Progenitor cell of endocrine pancreas (in vitro differentiated cells): ENCODE data around the gene CDH13. TPM values are rescaled to one million over a fixed set of nuclear protein-coding genes. Genes with fewer than 3 reads are reported as not detected.

Source experiments
- DNase-seq: peaks from one replicate; pipeline ENCODE4 v3.0.0; 2021; ENCODE audit warnings: low spot score; ENCODE audit not compliant: unreplicated experiment
- H3K27ac Mint-ChIP-seq: 2 replicates; pipeline ENCODE4 v1.8.0; 2021; ENCODE audit warnings: mild to moderate bottlenecking, moderate library complexity, mixed read lengths
- H3K27me3 Mint-ChIP-seq: 2 replicates; pipeline ENCODE4 v1.8.0; 2021; ENCODE audit warnings: mixed read lengths
- H3K36me3 Mint-ChIP-seq: 2 replicates; pipeline ENCODE4 v1.8.0; 2022; ENCODE audit warnings: mixed read lengths; ENCODE audit not compliant: insufficient read depth
- H3K4me1 Mint-ChIP-seq: 2 replicates; pipeline ENCODE4 v1.8.0; 2021; ENCODE audit warnings: low read depth, mixed read lengths
- H3K4me3 Mint-ChIP-seq: 2 replicates; pipeline ENCODE4 v1.8.0; 2021; ENCODE audit warnings: low read depth, mild to moderate bottlenecking, moderate library complexity, mixed read lengths
- H3K9me3 Mint-ChIP-seq: 2 replicates; pipeline ENCODE4 v1.8.0; 2021; ENCODE audit warnings: low read depth, mixed read lengths
- total RNA-seq: library from RNA; stranded (reverse); gene quantifications from 2 replicates; pipeline ENCODE4 v1.2.1, GENCODE V29; 2021
- TF ChIP-seq, protein P1 (sequence below): fragments of 200-600 bp; sonication (generic); IDR thresholded peaks from one replicate; pipeline ENCODE4 v1.5.0; 2021; ENCODE audit warnings: antibody characterized with exemption, mild to moderate bottlenecking; ENCODE audit not compliant: unreplicated experiment

Gene CDH13
- total RNA-seq, 1 donor from 2014 or later = 0.38 TPM

DNA sequence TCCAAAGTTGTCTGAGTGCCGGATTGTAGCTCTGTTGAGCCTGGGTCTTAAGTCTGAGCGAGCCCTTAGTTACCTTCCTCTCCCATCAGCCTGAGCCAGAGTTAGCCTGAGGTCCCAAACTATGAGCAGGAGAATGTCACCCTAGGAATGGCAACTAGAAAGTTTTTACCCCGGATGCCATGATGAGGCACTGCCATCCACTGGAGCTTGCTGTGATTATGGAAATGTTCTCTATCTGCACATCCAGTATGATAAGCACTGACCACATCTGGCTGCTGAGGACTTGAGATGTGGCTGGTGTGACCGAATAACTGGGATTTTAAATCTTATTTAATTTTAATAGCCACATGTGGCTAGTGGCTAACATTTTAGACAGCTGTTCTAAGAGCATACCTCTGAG lies 550.0 kb downstream of the CDH13 start:
- no peaks in the 10 kb centered on the region for H3K4me1 Mint-ChIP-seq
- no peak overlapping the region for H3K27ac Mint-ChIP-seq
- H3K36me3 Mint-ChIP-seq = no peaks in the 10 kb centered on the region
- TF ChIP-seq, protein P1, sequence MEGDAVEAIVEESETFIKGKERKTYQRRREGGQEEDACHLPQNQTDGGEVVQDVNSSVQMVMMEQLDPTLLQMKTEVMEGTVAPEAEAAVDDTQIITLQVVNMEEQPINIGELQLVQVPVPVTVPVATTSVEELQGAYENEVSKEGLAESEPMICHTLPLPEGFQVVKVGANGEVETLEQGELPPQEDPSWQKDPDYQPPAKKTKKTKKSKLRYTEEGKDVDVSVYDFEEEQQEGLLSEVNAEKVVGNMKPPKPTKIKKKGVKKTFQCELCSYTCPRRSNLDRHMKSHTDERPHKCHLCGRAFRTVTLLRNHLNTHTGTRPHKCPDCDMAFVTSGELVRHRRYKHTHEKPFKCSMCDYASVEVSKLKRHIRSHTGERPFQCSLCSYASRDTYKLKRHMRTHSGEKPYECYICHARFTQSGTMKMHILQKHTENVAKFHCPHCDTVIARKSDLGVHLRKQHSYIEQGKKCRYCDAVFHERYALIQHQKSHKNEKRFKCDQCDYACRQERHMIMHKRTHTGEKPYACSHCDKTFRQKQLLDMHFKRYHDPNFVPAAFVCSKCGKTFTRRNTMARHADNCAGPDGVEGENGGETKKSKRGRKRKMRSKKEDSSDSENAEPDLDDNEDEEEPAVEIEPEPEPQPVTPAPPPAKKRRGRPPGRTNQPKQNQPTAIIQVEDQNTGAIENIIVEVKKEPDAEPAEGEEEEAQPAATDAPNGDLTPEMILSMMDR = no peak
- no peak for DNase-seq
- H3K4me3 Mint-ChIP-seq = no peak overlapping the region
- peaks cover 15% of the 10 kb centered on the region for H3K27me3 Mint-ChIP-seq
- no peaks in the 10 kb centered on the region for H3K9me3 Mint-ChIP-seq

DNA sequence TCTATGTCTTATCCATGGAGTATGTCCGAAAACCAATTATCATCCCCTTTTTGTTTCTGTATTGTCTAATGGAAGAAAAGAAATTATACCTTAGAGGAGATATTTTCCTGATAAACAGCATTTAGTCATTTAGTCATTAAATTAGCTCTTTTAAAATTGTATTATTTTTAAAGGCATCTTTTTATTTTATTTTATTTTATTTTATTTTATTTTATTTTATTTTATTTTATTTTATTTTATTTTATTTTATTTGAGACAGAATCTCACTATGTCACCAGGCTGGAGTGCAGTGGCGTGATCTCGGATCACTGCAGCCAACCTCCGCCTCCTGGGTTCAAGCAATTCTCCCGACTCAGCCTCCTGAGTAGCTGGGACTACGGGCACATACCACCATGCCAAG lies 559.1 kb downstream of the CDH13 start:
- H3K36me3 Mint-ChIP-seq = no peaks in the 10 kb centered on the region
- no peak overlapping the region for H3K4me3 Mint-ChIP-seq
- peaks cover 34% of the 10 kb centered on the region for H3K27me3 Mint-ChIP-seq
- peaks cover 3% of the 10 kb centered on the region for H3K4me1 Mint-ChIP-seq
- H3K27ac Mint-ChIP-seq = no peak overlapping the region
- DNase-seq = no peak
- no peaks in the 10 kb centered on the region for H3K9me3 Mint-ChIP-seq
- TF ChIP-seq, protein P1 = no peak

DNA sequence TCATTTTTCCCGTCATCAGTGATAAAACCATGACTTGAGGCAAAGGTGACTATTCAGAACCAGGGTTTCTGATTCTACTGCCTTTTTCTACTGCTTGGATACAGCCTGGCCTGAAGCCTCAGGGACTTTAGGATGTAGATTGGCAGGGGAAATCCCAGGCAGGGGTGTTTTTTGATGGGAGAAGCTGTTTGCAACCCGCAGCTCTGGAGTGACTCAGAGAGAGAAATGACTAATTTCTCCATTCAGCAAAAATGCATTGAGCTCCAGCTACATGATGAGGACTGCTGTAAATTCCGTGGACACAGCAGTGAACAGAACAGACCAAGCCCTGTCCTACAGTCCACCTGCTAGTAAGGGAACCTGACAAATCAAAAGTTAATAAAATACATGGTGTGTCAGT lies 560.6 kb downstream of the CDH13 start:
- TF ChIP-seq, protein P1 = no peak
- Mint-ChIP-seq H3K27me3 (peaks cover 35% of the 10 kb centered on the region), H3K27ac (no peak overlapping the region), H3K4me3 (no peak overlapping the region), H3K36me3 (no peaks in the 10 kb centered on the region), H3K4me1 (peaks cover 3% of the 10 kb centered on the region), H3K9me3 (no peaks in the 10 kb centered on the region)
- DNase-seq = no peak

DNA sequence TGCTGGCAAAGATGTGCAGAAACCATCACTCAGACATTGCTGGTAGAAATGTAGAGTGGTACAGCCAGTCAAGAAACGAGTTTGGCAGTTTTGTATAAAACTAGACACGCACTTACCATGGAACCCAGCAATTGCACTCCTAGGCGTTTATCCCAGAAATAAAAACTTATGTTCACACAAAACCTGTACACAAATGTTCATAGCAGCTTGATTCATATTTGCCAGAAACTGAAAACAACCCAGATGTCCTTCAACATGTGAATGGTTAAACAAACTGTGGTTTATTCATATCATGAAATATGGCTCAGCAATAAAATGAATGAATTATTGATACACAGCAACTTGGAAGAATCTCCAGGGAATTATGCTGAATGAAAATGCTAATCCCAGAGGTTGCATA lies 570.0 kb downstream of the CDH13 start:
- TF ChIP-seq, protein P1 = no peak
- no peak overlapping the region for H3K4me3 Mint-ChIP-seq

DNA sequence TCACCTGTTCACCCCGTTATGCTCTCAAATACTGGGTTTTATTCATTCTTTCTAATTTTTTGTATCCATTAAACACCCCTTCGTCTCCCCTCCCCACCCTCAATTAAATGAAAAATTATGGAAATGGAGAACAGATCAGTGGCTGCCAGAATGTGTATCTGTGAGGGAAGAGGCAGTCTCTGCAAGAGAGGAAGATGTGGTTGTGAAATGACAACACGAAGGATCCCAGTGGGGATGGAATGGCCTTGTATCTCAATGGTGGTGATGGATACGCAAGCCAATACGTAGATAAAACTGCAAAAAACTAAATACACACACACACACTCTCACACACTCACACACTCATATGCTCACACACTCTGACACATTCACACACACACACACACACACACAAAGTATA lies 570.7 kb downstream of the CDH13 start:
- Mint-ChIP-seq H3K27me3 (peaks cover 27% of the 10 kb centered on the region), H3K27ac (no peak overlapping the region), H3K4me1 (no peaks in the 10 kb centered on the region), H3K36me3 (no peaks in the 10 kb centered on the region), H3K9me3 (no peaks in the 10 kb centered on the region), H3K4me3 (no peak overlapping the region)
- no peak for DNase-seq
- TF ChIP-seq, protein P1 = no peak

More for the DNA sequence above, 570.0 kb downstream of the CDH13 start:
- H3K27me3 Mint-ChIP-seq = peaks cover 33% of the 10 kb centered on the region
- no peaks in the 10 kb centered on the region for H3K9me3 Mint-ChIP-seq
- no peaks in the 10 kb centered on the region for H3K36me3 Mint-ChIP-seq
- no peaks in the 10 kb centered on the region for H3K4me1 Mint-ChIP-seq
- DNase-seq = no peak
- no peak overlapping the region for H3K27ac Mint-ChIP-seq
